ENCODE measurements around the gene MAD1L1. TPM values are rescaled to one million over a fixed set of nuclear protein-coding genes. Genes with fewer than 3 reads are reported as not detected.

MAD1L1 gene
- total RNA-seq, 2 experiments from 2014 or later, result 40.0 to 44.7 TPM

- Mint-ChIP-seq H3K27ac (no peak overlapping the region), H3K27me3 (no peaks in the 10 kb centered on the region), H3K4me1 (ENCODE audit: low read depth) (peaks cover 21% of the 10 kb centered on the region), H3K9me3 (no peaks in the 10 kb centered on the region), H3K4me3 (no peak overlapping the region), H3K36me3 (ENCODE audit: low read depth) (peaks cover 5% of the 10 kb centered on the region)
- DNase-seq (no peak), ATAC-seq (no peak)
- POLR2A ChIA-PET, result no interaction called here
- intact Hi-C loops (cut with micrococcal nuclease), result no loop called here
- CTCF ChIA-PET, result no interaction called here
- no peak for TF ChIP-seq CTCF (IDR thresholded peaks at IDR 0.05)
Observed at GRCh38 chr7:2046581-2047565, 185.9 kb downstream of the MAD1L1 start.

GRCh38 chr7:2045559-2046405, 187.0 kb downstream of the MAD1L1 start:
- peaks cover 6% of the 10 kb centered on the region for H3K36me3 Mint-ChIP-seq (ENCODE audit: low read depth)
- intact Hi-C loops (cut with micrococcal nuclease), result no loop called here
- CTCF ChIA-PET, result no interaction called here
- H3K9me3 Mint-ChIP-seq, result no peaks in the 10 kb centered on the region
- POLR2A ChIA-PET, result no interaction called here
- ATAC-seq (no peak), DNase-seq (no peak)
- no peak overlapping the region for H3K4me3 Mint-ChIP-seq
- H3K4me1 Mint-ChIP-seq (ENCODE audit: low read depth), result peaks cover 27% of the 10 kb centered on the region
- H3K27me3 Mint-ChIP-seq, result no peaks in the 10 kb centered on the region
- no peak for TF ChIP-seq CTCF (IDR thresholded peaks at IDR 0.05)
- H3K27ac Mint-ChIP-seq, result no peak overlapping the region

- DNase-seq (no peak), ATAC-seq (no peak)
- Mint-ChIP-seq H3K27me3 (no peaks in the 10 kb centered on the region), H3K36me3 (ENCODE audit: low read depth) (peaks cover 6% of the 10 kb centered on the region), H3K4me3 (no peak overlapping the region), H3K9me3 (no peaks in the 10 kb centered on the region), H3K27ac (no peak overlapping the region), H3K4me1 (ENCODE audit: low read depth) (peaks cover 27% of the 10 kb centered on the region)
- ChIA-PET POLR2A (no interaction called here), CTCF (interaction anchor here (1.0 kb wide), 1 partner anchor 21 kb away, joined by 3 read pairs; no protein-coding TSS in a partner anchor)
- intact Hi-C loops (cut with micrococcal nuclease), result no loop called here
- no peak for TF ChIP-seq CTCF (IDR thresholded peaks at IDR 0.05)
Observed at GRCh38 chr7:2044883-2045471, 187.8 kb downstream of the MAD1L1 start.

GRCh38 chr7:2044311-2044882, 188.3 kb downstream of the MAD1L1 start:
- no peak for DNase-seq
- no peak overlapping the region for H3K27ac Mint-ChIP-seq
- intact Hi-C loops (cut with micrococcal nuclease), result no loop called here
- no peak for TF ChIP-seq CTCF (IDR thresholded peaks at IDR 0.05)
- H3K4me3 Mint-ChIP-seq, result no peak overlapping the region
- H3K4me1 Mint-ChIP-seq (ENCODE audit: low read depth), result peaks cover 29% of the 10 kb centered on the region
- H3K27me3 Mint-ChIP-seq, result no peaks in the 10 kb centered on the region
- no peak for ATAC-seq
- H3K9me3 Mint-ChIP-seq, result no peaks in the 10 kb centered on the region
- CTCF ChIA-PET, result interaction anchor here (1.0 kb wide), 1 partner anchor 22 kb away, joined by 3 read pairs; no protein-coding TSS in a partner anchor
- POLR2A ChIA-PET, result no interaction called here
- peaks cover 6% of the 10 kb centered on the region for H3K36me3 Mint-ChIP-seq (ENCODE audit: low read depth)

Measured in activated CD8-positive, alpha-beta T cell treated with anti-CD3 and anti-CD28 coated beads for 36 hours (primary cell).